ENCODE results near the gene SLC25A6. TPM values are rescaled to one million over a fixed set of nuclear protein-coding genes. Genes with fewer than 3 reads are reported as not detected.
A peak's percentile ranks its signal among the peaks of the same experiment; 100 is the strongest.

The SLC25A6 gene
- total and polyA plus RNA-seq, 9 of the 15 experiments (the other 6 are each of a cell fraction or from before 2014, with no cell fraction given), result 24.6 to 330 (median 129) TPM

DNA sequence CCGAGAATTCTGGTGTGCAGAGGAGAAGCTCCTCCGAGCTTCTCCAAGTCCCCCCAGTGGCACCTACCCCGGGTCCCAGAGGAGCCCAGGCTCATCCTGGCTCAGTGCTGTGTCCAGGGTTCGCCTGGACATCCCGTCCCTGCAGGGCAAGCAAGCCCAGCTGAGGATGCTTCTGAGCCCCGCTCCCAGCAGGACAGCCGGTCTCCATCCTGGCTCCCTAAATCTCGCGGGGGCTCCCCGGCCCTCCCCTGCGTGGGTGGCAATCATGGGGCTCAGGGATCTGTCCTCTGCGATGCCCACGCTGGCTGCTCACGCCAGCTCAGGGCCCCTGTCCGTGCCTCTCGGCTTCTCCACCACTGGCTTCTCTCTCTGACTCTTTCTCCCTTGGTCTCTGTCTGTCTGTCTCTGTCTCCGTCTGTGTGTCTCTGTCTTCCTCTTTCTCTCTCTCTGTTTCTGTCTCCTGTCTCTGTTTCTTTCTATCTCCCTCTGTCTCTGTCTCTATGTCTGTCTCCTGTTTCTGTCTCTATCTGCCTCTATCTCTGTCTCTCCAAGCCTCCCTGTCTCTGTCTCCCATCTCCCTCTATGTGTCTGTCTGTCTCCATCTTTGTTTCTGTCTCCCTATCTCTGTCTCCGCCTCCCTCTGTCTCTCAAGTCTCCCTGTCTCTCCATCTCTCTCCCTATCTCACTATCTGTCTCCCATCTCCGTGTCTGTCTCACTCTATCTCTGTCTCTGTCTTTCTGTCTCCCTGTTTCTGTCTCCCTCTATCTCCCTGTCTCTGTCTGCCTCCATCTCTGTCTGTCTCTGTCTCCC is 27.8 kb upstream of the SLC25A6 start:
- 94% methylated on average over 8 of the region's 19 CpGs for WGBS (ENCODE audit: insufficient coverage, low coverage, missing lambda C conversion rate)
- no TSS peak for BruUV-seq (replicated peaks)
- peaks cover 0 to 9% of the 10 kb centered on the region in 2 experiments; a peak in 2 of 5 replicates for H3K4me1 ChIP-seq (replicated peaks in 1 of 2; ENCODE audit: control insufficient read depth in 2 of 2, insufficient read depth in 2 of 2, low read length in 2 of 2)
- DNase-seq (ENCODE audit: extremely low read depth in 1 of 4, low spot score in 3 of 4) (no peak), FAIRE-seq (no peak), ATAC-seq (no peak; the same call in 2 of the 3 replicates)
- H3K4me2 ChIP-seq (ENCODE audit: insufficient read depth, low read length), result no peak overlapping the region
- no peaks in the 10 kb centered on the region for H3K27me3 ChIP-seq (ENCODE audit: control insufficient read depth in 2 of 2, insufficient read depth in 2 of 2, low read length in 2 of 2)
- no peak overlapping the region for H3K27ac ChIP-seq (ENCODE audit: extremely low read depth, low read depth, low read length)
- H3K9me1 ChIP-seq (ENCODE audit: control insufficient read depth, insufficient read depth, low read length), result no peaks in the 10 kb centered on the region
- POLR2A ChIA-PET, result no interaction called here
- CTCF ChIA-PET (ENCODE audit: low intra/inter-chr PET ratio), result no interaction called here
- no peaks in the 10 kb centered on the region; the same call in 1 of the 2 replicates for H3K9me3 ChIP-seq (replicated peaks; ENCODE audit: control insufficient read depth, insufficient read depth, low read depth, low read length)
- in situ Hi-C loops (cut with MboI), result no loop called here
- H3K79me2 ChIP-seq (ENCODE audit: control insufficient read depth, insufficient read depth, low read length), result no peaks in the 10 kb centered on the region
- H3K4me3 ChIP-seq, result no peak overlapping the region
- no peak overlapping the region; a peak in 1 of 4 replicates for H3K9ac ChIP-seq (ENCODE audit: insufficient read depth in 1 of 2, low read depth in 2 of 2, low read length in 2 of 2)
- no peak overlapping the region for H2AFZ ChIP-seq (ENCODE audit: low read depth, low read length)
- intact Hi-C loops (cut with micrococcal nuclease), result no loop called here
- no peaks in the 10 kb centered on the region for H4K20me1 ChIP-seq (replicated peaks; ENCODE audit: control insufficient read depth, insufficient read depth, low read length)
- peaks cover 16% of the 10 kb centered on the region; the same call in 2 of the 3 replicates for H3K36me3 ChIP-seq (ENCODE audit: control insufficient read depth, insufficient read depth, low read length)
- TF ChIP-seq, protein P1, sequence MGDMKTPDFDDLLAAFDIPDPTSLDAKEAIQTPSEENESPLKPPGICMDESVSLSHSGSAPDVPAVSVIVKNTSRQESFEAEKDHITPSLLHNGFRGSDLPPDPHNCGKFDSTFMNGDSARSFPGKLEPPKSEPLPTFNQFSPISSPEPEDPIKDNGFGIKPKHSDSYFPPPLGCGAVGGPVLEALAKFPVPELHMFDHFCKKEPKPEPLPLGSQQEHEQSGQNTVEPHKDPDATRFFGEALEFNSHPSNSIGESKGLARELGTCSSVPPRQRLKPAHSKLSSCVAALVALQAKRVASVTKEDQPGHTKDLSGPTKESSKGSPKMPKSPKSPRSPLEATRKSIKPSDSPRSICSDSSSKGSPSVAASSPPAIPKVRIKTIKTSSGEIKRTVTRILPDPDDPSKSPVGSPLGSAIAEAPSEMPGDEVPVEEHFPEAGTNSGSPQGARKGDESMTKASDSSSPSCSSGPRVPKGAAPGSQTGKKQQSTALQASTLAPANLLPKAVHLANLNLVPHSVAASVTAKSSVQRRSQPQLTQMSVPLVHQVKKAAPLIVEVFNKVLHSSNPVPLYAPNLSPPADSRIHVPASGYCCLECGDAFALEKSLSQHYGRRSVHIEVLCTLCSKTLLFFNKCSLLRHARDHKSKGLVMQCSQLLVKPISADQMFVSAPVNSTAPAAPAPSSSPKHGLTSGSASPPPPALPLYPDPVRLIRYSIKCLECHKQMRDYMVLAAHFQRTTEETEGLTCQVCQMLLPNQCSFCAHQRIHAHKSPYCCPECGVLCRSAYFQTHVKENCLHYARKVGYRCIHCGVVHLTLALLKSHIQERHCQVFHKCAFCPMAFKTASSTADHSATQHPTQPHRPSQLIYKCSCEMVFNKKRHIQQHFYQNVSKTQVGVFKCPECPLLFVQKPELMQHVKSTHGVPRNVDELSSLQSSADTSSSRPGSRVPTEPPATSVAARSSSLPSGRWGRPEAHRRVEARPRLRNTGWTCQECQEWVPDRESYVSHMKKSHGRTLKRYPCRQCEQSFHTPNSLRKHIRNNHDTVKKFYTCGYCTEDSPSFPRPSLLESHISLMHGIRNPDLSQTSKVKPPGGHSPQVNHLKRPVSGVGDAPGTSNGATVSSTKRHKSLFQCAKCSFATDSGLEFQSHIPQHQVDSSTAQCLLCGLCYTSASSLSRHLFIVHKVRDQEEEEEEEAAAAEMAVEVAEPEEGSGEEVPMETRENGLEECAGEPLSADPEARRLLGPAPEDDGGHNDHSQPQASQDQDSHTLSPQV (IDR thresholded peaks at IDR 0.05), result no peak
- no peak for TF ChIP-seq SMAD1 (IDR thresholded peaks at IDR 0.05; ENCODE audit: low read depth, low read length, partially characterized antibody)
- TF ChIP-seq TFAM (CRISPR knock-in tag; conservative IDR thresholded peaks at IDR 0.05), result no peak
- peak; percentile 19 for TF ChIP-seq POLR2B (IDR thresholded peaks at IDR 0.05; ENCODE audit: low read depth, partially characterized antibody)
- TF ChIP-seq, protein P2, sequence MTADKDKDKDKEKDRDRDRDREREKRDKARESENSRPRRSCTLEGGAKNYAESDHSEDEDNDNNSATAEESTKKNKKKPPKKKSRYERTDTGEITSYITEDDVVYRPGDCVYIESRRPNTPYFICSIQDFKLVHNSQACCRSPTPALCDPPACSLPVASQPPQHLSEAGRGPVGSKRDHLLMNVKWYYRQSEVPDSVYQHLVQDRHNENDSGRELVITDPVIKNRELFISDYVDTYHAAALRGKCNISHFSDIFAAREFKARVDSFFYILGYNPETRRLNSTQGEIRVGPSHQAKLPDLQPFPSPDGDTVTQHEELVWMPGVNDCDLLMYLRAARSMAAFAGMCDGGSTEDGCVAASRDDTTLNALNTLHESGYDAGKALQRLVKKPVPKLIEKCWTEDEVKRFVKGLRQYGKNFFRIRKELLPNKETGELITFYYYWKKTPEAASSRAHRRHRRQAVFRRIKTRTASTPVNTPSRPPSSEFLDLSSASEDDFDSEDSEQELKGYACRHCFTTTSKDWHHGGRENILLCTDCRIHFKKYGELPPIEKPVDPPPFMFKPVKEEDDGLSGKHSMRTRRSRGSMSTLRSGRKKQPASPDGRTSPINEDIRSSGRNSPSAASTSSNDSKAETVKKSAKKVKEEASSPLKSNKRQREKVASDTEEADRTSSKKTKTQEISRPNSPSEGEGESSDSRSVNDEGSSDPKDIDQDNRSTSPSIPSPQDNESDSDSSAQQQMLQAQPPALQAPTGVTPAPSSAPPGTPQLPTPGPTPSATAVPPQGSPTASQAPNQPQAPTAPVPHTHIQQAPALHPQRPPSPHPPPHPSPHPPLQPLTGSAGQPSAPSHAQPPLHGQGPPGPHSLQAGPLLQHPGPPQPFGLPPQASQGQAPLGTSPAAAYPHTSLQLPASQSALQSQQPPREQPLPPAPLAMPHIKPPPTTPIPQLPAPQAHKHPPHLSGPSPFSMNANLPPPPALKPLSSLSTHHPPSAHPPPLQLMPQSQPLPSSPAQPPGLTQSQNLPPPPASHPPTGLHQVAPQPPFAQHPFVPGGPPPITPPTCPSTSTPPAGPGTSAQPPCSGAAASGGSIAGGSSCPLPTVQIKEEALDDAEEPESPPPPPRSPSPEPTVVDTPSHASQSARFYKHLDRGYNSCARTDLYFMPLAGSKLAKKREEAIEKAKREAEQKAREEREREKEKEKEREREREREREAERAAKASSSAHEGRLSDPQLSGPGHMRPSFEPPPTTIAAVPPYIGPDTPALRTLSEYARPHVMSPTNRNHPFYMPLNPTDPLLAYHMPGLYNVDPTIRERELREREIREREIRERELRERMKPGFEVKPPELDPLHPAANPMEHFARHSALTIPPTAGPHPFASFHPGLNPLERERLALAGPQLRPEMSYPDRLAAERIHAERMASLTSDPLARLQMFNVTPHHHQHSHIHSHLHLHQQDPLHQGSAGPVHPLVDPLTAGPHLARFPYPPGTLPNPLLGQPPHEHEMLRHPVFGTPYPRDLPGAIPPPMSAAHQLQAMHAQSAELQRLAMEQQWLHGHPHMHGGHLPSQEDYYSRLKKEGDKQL (CRISPR knock-in tag; IDR thresholded peaks at IDR 0.05; ENCODE audit: borderline replicate concordance), result no peak
- TF ChIP-seq POLR2A (conservative IDR thresholded peaks at IDR 0.05), result peak; percentile 55
- no peak for TF ChIP-seq ZNF408 (CRISPR knock-in tag; IDR thresholded peaks at IDR 0.05; ENCODE audit: low read depth)
- TF ChIP-seq, protein P3, sequence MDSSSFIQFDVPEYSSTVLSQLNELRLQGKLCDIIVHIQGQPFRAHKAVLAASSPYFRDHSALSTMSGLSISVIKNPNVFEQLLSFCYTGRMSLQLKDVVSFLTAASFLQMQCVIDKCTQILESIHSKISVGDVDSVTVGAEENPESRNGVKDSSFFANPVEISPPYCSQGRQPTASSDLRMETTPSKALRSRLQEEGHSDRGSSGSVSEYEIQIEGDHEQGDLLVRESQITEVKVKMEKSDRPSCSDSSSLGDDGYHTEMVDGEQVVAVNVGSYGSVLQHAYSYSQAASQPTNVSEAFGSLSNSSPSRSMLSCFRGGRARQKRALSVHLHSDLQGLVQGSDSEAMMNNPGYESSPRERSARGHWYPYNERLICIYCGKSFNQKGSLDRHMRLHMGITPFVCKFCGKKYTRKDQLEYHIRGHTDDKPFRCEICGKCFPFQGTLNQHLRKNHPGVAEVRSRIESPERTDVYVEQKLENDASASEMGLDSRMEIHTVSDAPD (CRISPR knock-in tag; IDR thresholded peaks at IDR 0.05), result no peak
- TF ChIP-seq MECOM (CRISPR knock-in tag; IDR thresholded peaks at IDR 0.05), result no peak
- no peak for TF ChIP-seq ZNF57 (CRISPR knock-in tag; IDR thresholded peaks at IDR 0.05)

Measured in K562 (cell line).